GM19328 (cell line): ENCODE results near the gene DNAJC3.
A peak's percentile ranks its signal among the peaks of the same experiment; 100 is the strongest.
"Not testable (repeated sequence)": the region's sequence is repeated elsewhere in the genome, so short reads cannot be mapped to it uniquely, and the experiment has no call there.

Source experiments
- ATAC-seq: cut with Tn5 transposase; IDR thresholded peaks from one replicate; pipeline ENCODE4 v1.9.1; 2021; ENCODE audit warnings: mild to moderate bottlenecking, moderate library complexity; ENCODE audit not compliant: unreplicated experiment

DNAJC3 gene

DNA sequence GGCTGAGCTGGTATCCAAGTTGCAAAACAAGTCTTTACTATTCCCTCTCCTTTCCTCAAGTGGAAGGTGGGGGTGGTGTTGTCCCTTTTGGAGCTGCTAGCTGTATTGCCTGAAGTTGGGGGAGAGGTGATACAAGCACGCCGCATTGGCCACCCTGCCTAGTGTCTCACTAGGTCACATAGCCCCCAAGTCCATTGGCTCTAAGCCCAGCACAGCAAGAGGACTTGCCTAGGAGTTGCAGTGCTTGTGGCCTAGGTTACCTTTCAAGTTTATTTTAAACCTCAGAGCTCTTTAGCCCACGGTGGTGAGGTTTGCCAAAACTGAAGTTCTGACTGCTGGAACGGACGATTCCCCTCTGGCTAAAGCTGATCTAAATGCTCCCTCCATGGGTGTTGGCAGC lies 5.3 kb upstream of the DNAJC3 start:
- ATAC-seq, result no peak

DNA sequence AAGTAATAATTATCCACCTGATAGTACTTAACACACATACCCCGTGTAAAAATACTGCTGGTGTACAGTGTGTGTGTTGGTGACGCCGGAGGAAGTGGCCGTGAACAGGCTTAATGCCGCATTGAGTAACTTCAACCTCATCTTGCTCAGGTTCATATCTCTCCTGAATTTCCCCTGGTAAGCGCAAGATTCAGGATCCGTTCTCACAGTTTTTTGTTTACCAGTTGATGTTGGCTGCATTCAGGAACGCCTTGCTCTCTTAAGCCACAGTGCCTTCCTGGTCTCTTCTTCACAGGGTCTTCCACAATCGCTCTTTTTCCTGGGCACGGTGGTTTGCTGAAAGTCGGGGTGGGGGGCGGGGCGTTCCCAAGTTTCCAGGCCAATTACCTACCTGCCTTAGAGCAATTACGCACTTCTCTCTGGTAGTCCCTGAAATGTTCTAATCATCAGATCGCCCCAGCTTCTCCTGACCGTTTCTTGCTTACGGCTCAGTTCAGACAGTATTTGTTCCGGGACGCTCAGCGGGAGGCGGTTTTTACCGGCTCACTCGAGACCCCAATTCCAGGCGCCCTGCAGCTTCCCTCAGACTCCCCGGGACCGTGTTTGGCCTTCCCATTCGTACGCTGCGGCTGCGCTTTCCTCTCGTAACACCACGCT lies 706 bp upstream of the DNAJC3 start:
- peak; percentile 11 for ATAC-seq

DNA sequence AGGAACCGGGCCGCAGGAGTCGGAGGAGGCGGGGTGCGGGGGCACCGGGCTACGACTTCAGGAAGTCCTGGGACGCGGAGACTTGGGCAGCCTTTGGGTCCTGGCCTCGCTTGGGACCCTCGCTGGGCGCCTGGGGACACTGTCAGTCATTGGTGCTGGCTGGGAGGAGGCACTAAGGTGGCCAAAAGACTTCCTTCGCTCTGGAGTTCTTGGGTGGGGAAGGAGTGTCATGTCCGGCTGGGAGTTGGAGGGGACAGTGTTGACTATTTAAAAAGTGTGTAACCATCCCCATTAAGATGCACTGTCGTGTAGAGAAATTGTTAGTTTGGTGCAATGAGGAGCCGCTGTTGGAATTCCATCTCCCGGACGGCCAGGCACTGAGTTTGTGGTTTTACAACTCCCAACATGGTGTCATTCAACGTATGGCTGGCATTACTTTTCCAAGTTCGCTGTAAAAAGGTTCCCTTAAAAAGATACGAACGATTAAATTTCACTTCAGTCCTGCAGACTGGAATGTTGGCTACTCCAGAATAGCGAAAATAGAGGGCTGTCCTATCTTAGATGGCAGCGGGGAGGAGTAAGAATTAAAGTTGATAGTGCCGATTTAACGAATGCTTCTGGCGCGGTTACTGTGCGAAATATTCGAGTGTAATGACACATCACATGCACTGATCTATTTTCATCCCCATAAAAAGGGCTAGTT lies 776 bp downstream of the DNAJC3 start:
- ATAC-seq, result no peak

DNA sequence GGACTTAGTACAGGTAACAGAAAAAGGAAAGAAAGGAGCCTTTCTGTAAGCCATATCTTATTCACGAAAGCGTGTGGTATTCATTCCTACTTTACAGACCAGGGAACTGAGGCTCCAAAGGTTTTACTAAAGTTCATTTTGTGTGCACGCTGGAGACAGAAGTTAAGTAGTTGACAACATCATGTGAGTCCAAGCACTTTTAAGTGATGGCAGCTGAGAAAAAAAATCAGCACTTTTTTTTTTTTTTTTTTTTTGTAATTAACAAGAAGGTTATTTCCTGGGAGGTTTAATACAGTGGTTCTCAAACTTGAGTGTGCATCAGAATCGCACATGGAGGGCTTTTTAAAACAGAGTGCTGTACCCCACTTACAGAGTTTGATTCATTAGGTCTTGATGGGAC lies 2.0 kb downstream of the DNAJC3 start:
- ATAC-seq, result no peak

GRCh38 chr13:95679722-95680121 lies 2.8 kb downstream of the DNAJC3 start:
- no peak for ATAC-seq

DNA sequence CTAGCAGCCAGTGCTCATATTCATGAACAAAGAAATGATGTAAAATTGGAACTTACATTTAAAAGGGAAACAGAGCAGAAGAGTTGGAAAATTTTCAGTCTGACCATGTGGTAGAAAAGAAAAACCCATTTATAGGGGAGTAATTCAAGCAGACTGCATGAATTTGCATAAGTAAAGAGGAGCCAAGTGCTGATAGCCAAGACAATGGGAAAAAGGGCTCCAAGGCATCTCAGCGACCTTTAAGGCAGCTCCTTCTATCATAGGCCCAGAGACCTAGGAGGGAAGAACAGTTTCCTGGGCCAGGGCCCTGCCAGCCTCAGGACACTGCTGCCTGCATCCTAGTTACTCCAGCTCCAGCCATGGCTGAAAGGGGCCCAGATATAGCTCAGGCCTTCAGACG lies 7.5 kb downstream of the DNAJC3 start:
- ATAC-seq, result no peak

- not testable (repeated sequence) for ATAC-seq
Observed at GRCh38 chr13:95684960-95685359, 8.0 kb downstream of the DNAJC3 start.

DNA sequence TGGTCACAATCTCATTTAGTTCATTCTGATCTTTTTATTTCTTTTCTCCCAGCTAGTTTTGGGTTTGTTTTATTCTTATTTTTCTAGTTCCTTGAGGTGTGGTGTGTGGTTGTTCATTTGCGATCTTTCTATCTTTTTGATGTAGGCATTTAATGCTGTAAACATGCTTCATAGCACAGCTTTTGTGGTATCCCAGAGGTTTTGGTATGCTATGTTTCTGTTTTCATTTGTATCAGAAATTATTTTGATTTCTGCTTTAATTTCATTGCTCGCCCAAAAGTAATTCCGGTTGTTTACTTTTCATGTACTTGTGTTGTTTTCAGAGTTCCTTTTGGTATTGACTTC lies 12.6 kb downstream of the DNAJC3 start:
- ATAC-seq, result no peak

DNA sequence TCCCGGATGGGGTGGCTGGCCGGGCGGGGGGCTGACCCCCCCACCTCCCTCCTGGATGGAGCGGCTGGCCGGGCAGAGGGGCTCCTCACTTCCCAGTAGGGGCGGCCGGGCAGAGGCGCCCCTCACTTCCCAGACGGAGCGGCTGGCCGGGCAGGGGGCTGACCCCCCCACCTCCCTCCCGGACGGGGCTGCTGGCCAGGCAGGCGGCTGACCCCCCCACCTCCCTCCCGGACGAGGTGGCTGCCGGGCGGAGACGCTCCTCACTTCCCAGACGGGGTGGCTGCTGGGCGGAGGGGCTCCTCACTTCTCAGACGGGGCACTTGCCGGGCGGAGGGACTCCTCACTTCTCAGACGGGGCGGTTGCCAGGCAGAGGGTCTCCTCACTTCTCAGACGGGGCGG lies 14.0 kb downstream of the DNAJC3 start:
- not testable (repeated sequence) for ATAC-seq

GRCh38 chr13:95697052-95697680 lies 20.2 kb downstream of the DNAJC3 start:
- no peak for ATAC-seq

- ATAC-seq, result no peak
Observed at GRCh38 chr13:95698047-95698749, 21.3 kb downstream of the DNAJC3 start.

GRCh38 chr13:95703576-95703975 lies 26.6 kb downstream of the DNAJC3 start:
- no peak for ATAC-seq

DNA sequence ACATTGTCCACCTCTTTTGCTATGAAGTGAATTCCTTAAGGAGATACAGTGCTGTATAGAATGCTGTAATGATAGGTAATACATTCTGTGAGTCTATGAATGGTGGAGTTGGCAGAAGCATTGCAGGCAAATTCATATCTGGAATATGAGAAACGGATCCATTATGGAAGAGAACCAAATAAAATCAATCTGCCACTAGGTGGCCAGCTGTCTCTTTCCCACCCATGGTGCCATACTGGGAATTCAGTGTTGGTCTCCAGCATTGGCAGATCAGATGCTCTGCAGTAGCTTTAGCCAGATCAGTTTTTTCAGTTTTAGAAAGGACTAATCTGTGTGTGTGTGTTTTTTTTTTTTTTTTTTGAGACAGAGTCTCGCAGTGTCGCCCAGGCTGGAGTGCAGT lies 27.6 kb downstream of the DNAJC3 start:
- ATAC-seq, result no peak

- no peak for ATAC-seq
Observed at GRCh38 chr13:95706356-95706755, 29.4 kb downstream of the DNAJC3 start.

DNA sequence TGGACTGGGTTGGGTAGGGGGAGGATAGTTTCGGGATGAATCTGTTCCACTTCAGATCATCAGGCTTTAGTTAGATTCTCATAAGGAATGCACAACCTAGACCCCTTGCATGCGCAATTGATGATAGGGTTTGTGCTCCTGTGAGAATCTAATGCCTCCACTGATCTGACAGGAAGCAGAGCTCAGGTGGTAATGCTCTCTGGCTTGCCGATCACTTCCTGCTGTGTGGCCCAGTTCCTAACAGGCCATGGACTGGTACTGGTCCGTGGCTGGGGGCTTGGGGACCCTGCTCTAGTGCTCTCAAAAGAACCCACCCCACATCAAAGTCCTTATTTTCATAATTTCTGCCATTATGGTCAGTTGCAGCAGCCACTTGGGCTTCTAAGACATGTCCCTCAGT lies 30.1 kb downstream of the DNAJC3 start:
- no peak for ATAC-seq

GRCh38 chr13:95707442-95708390 lies 30.8 kb downstream of the DNAJC3 start:
- ATAC-seq, result no peak

GRCh38 chr13:95708391-95708774 lies 31.4 kb downstream of the DNAJC3 start:
- no peak for ATAC-seq

GRCh38 chr13:95708811-95709500 lies 32.0 kb downstream of the DNAJC3 start:
- ATAC-seq, result no peak

DNA sequence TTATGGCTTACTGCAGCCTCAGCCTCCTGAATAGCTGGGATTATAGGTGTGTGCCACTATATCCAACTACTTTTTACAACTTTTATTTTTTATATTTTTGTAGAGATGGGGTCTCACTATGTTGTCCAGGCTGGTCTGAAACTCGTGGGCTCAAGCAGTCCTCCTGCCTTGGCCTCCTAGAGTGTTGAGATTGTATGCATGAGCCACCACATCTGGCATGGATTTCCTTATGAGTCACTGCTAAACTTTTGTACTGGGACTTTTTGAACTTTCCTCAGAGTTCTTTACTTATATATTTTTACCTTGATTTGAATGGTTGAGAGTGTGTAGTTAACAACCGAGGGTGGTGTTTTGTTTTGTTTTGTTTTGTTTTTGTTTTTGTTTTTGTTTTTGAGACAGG lies 33.4 kb downstream of the DNAJC3 start:
- no peak for ATAC-seq

GRCh38 chr13:95712846-95713245 lies 35.9 kb downstream of the DNAJC3 start:
- not testable (repeated sequence) for ATAC-seq
